Ovary (tissue), 9 donors: ENCODE results near the gene CD36. TPM values are rescaled to one million over a fixed set of nuclear protein-coding genes. Genes with fewer than 3 reads are reported as not detected.

Source experiments
- DNase-seq, 5 donors: peaks; one replicate each; pipeline ENCODE4 v3.0.0-alpha.2; 2019 to 2020
- H3K27ac ChIP-seq, 2 donors: fragments of 200-600 bp; one replicate each; pipeline versions ENCODE4 v1.5.1 to v1.8.0; 2019 to 2022
- H3K27me3 ChIP-seq: fragments of 200-600 bp; one replicate; pipeline ENCODE4 v1.8.0; 2022
- H3K36me3 ChIP-seq: fragments of 200-600 bp; sonication (generic); one replicate; pipeline ENCODE4 v1.5.1; 2019
- H3K4me1 ChIP-seq: one replicate; pipeline ENCODE4 v1.8.1; 2013; ENCODE audit warnings: mild to moderate bottlenecking, moderate library complexity; ENCODE audit not compliant: insufficient read depth
- H3K4me3 ChIP-seq: fragments of 200-600 bp; sonication (generic); one replicate; pipeline ENCODE4 v1.5.1; 2017
- H3K9me3 ChIP-seq, 2 donors: fragments of 200-600 bp in 1 of 2; sonication (generic) in 1 of 2; one replicate each; pipeline versions ENCODE4 v1.5.1 to v1.8.1; 2013 to 2019; ENCODE audit warnings: mild to moderate bottlenecking in 1 of 2, moderate library complexity in 1 of 2
- CTCF ChIP-seq, 3 donors: fragments of 450-650 bp in 2 of 3; fragments of 200-600 bp in 1 of 3; IDR thresholded peaks; one replicate each; pipeline versions ENCODE4 v1.5.1 to v1.8.0; 2016 to 2022; ENCODE audit warnings: antibody characterized with exemption in 3 of 3, mild to moderate bottlenecking in 1 of 3
- EP300 ChIP-seq: sonication (generic); formaldehyde crosslinking; IDR thresholded peaks from one replicate; pipeline ENCODE4 v1.6.1; 2017; ENCODE audit warnings: antibody characterized with exemption
- POLR2A ChIP-seq: fragments of 450-650 bp; IDR thresholded peaks from one replicate; pipeline ENCODE4 v1.6.1; 2017; ENCODE audit warnings: antibody characterized with exemption, mild to moderate bottlenecking, moderate library complexity
- WGBS, 3 donors: extraction: QIAGEN DNeasy Blood & Tissue Kit in 1 of 3; methylation state at CpG; one replicate each; pipeline versions ENCODE4 v1.1.5 to v1.1.7; 2013 to 2017; 5-methylcytosine and 5-hydroxymethylcytosine counted together
- intact Hi-C, 4 donors: fragments of 100-400 bp; cut with DNase I; formaldehyde crosslinking; loops; one replicate each; pipeline versions ENCODE4 v1.11.0 to v1.15.1; 2022 to 2023
- polyA plus RNA-seq, 2 donors: library from polyadenylated mRNA; stranded (reverse); fragments of 200-250 nt in 1 of 2; fragments of 350-450 nt in 1 of 2; fragmentation: Illumina TruSeq in 1 of 2; extraction: RNeasy Lipid Tissue Mini Kit (QIAGEN cat#74804) in 1 of 2; gene quantifications; one replicate each; pipeline ENCODE4 v1.2.3, GENCODE V29; 2013 to 2014
- total RNA-seq, 7 donors: library from RNA; depleted of rRNA in 2 of 7; stranded (reverse); fragments of >200 nt in 2 of 7; fragmentation: NEBNext Ultra II Directional in 3 of 7; extraction: Animal tissue kit (Norgen Biotek cat#: 25700) in 3 of 7; gene quantifications; one replicate each; pipeline versions ENCODE4 v1.1.0 to v1.2.4, GENCODE V29; 2016 to 2023
- donor health status: DM: no; HTN: no; CAD: no; lungs with moderate emphysema.
- donor health status: DM: no; HTN: no; CAD: no.
- donor health status: Bipolar disorder and iron deficiency.
- donor health status: DM: yes; HTN: yes; CAD: no.
- donor health status: DM: no; HTN: no; CAD: no.
- donor health status: DM: yes; HTN: yes; CAD: no.

Gene CD36
- total and polyA plus RNA-seq, 9 donors, result 3.1 to 55.4 (median 9.1) TPM

- Histone ChIP-seq H3K27ac (no peak overlapping the region), H3K4me1 (no peaks in the 10 kb centered on the region), H3K9me3 (no peaks in the 10 kb centered on the region), H3K4me3 (no peak overlapping the region), H3K27me3 (no peaks in the 10 kb centered on the region), H3K36me3 (no peaks in the 10 kb centered on the region)
- DNase-seq, result no peak
- intact Hi-C loops, result no loop called here
- TF ChIP-seq EP300, result no peak
- no peak for TF ChIP-seq CTCF (IDR thresholded peaks at IDR 0.05)
- no peak for TF ChIP-seq POLR2A
- WGBS, 3 donors, result 50 to 70% (median 53%) methylated on average over 3 of the region's 3 CpGs
Observed at GRCh38 chr7:80611353-80611752, 27.1 kb upstream of the CD36 start.

GRCh38 chr7:80611779-80612178 is 26.7 kb upstream of the CD36 start:
- H3K4me1 ChIP-seq, result no peaks in the 10 kb centered on the region
- peak; percentile 25 to 74 (median 40) for DNase-seq
- H3K9me3 ChIP-seq, result no peaks in the 10 kb centered on the region
- no peak overlapping the region for H3K27ac ChIP-seq
- H3K36me3 ChIP-seq, result no peaks in the 10 kb centered on the region
- TF ChIP-seq CTCF (IDR thresholded peaks at IDR 0.05), result no peak
- TF ChIP-seq EP300, result no peak
- no peak for TF ChIP-seq POLR2A
- intact Hi-C loops, result no loop called here
- H3K27me3 ChIP-seq, result no peaks in the 10 kb centered on the region
- H3K4me3 ChIP-seq, result no peak overlapping the region
- 1 to 5% (median 1%) methylated on average over 2 of the region's 2 CpGs for WGBS, 3 donors

- Histone ChIP-seq H3K27ac (no peak overlapping the region), H3K27me3 (no peaks in the 10 kb centered on the region), H3K4me3 (no peak overlapping the region), H3K36me3 (no peaks in the 10 kb centered on the region), H3K4me1 (no peaks in the 10 kb centered on the region), H3K9me3 (no peaks in the 10 kb centered on the region)
- no peak for TF ChIP-seq POLR2A
- TF ChIP-seq EP300, result no peak
- no peak for TF ChIP-seq CTCF (IDR thresholded peaks at IDR 0.05)
- intact Hi-C loops, result no loop called here
- DNase-seq, result no peak
Observed at GRCh38 chr7:80612880-80613279, 25.6 kb upstream of the CD36 start.

- no peak overlapping the region for H3K27ac ChIP-seq
- H3K9me3 ChIP-seq, result no peaks in the 10 kb centered on the region
- intact Hi-C loops, result no loop called here
- H3K4me3 ChIP-seq, result no peak overlapping the region
- DNase-seq, result no peak
- H3K27me3 ChIP-seq, result no peaks in the 10 kb centered on the region
- 84 to 94% (median 94%) methylated on average over 1 of the region's 1 CpG for WGBS, 3 donors
- no peaks in the 10 kb centered on the region for H3K36me3 ChIP-seq
- TF ChIP-seq POLR2A (no peak), EP300 (no peak), CTCF (IDR thresholded peaks at IDR 0.05) (no peak)
- no peaks in the 10 kb centered on the region for H3K4me1 ChIP-seq
Observed at GRCh38 chr7:80613519-80613918, 24.9 kb upstream of the CD36 start.

GRCh38 chr7:80614851-80615271 is 23.6 kb upstream of the CD36 start:
- Histone ChIP-seq H3K4me1 (no peaks in the 10 kb centered on the region), H3K27ac (no peak overlapping the region), H3K9me3 (no peaks in the 10 kb centered on the region), H3K27me3 (no peaks in the 10 kb centered on the region), H3K4me3 (no peak overlapping the region), H3K36me3 (no peaks in the 10 kb centered on the region)
- TF ChIP-seq CTCF (IDR thresholded peaks at IDR 0.05), result no peak
- TF ChIP-seq POLR2A, result no peak
- no peak for TF ChIP-seq EP300
- DNase-seq, result no peak
- intact Hi-C loops, result no loop called here
- 72 to 84% (median 75%) methylated on average over 5 of the region's 5 CpGs for WGBS, 3 donors
